ENCODE results near the gene NFAM1.

The NFAM1 gene

GRCh38 chr22:42418811-42419242 is 13.4 kb downstream of the NFAM1 start:
- TF ChIP-seq JUND (IDR thresholded peaks at IDR 0.05; ENCODE audit: low read depth) = no peak
- DNase-seq (ENCODE audit: low read depth in 1 of 2, low spot score in 1 of 2) = no peak
- in situ Hi-C loops (cut with HindIII; ENCODE audit: low pct_unique_long_range_greater_than_20kb, low sequenced_read_pairs) = no loop called here

- no peak for DNase-seq (ENCODE audit: low read depth in 1 of 2, low spot score in 1 of 2)
- TF ChIP-seq JUND (IDR thresholded peaks at IDR 0.05; ENCODE audit: low read depth) = no peak
- in situ Hi-C loops (cut with HindIII; ENCODE audit: low pct_unique_long_range_greater_than_20kb, low sequenced_read_pairs) = no loop called here
Measured at GRCh38 chr22:42417645-42418305, 14.4 kb downstream of the NFAM1 start.

DNA sequence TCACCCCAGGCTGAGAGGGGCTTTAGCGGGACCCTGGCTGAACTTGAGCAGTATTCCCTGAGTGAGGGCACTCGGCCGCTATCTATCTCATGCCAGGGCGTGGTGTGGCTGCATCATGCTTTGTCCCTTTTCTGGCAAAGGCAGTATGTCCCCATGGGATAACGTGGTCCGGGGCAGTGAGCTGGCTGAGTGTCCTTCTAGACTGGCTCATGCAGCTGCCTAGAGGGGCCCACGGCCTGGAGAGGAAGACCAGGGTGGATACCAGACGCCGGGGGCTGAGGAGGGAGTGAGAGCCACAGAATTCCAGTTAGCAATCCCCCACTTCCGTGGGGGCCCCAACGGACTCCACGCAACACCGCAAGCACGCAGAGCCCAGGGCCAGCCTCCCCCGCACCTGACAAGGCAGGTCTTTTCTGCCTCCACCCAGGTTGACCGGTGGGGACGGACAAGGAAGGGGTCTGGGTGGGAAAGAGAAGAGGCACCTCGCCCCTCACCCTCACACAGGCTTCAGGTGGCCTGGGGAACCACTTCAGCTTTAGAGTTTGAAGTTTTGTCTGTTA is 15.5 kb downstream of the NFAM1 start:
- in situ Hi-C loops (cut with HindIII; ENCODE audit: low pct_unique_long_range_greater_than_20kb, low sequenced_read_pairs) = no loop called here
- no peak for TF ChIP-seq JUND (IDR thresholded peaks at IDR 0.05; ENCODE audit: low read depth)
- DNase-seq (ENCODE audit: low read depth in 1 of 2, low spot score in 1 of 2) = no peak

DNA sequence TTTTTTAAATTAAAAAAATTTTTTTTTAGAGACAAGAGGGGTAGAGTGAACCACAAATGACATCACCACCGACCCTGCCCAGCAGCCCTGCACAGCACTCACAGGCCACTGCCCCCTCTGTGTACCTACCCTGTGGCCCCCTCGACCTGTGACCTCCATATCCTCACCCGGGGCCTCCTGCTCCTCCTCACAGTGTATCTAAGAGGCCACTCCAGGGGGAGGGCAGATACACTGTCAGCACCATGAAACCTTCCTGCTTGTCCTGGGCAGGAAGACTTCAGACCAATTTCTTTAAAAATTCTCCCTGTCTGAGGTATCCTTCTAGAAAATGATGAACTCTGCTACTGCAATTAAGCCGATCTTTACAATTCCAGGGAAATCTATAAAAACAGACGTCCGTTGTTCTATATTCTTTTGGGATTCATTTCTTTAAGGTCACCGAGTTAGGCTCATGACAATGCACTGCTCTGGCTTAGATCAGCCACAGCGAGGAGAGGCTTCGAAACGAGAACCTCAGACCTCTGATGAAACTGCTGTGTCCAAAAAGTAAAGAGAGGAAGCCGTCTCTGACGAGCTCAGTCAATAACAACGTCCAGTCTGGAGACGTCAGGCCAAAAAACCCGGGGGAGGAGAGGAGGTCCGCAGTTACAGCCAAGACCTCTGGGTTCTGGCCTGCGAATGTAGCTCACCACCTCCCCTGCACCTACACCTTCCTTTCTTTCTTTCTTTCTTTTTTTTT is 17.5 kb downstream of the NFAM1 start:
- in situ Hi-C loops (cut with HindIII; ENCODE audit: low pct_unique_long_range_greater_than_20kb, low sequenced_read_pairs) = no loop called here
- no peak for TF ChIP-seq JUND (IDR thresholded peaks at IDR 0.05; ENCODE audit: low read depth)
- DNase-seq (ENCODE audit: low read depth in 1 of 2, low spot score in 1 of 2) = no peak

DNA sequence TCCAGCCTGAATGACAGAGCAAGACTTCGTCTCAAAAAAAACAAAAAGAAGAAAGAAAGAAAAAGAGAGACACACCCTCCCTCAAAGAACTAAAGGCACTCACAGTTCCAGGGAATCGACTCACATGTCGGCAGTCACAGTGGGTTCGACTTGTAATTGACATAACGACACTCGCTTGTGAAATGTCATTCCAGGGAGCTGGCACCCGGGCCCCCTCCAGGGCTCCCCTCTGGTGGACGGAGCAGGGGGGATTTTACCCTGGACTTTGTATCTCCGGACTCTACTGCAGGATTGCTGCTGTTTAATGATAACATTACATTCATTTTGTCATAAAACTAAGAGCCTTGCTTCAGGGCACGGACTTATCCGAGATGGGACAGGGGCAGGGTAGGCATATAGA is 18.2 kb downstream of the NFAM1 start:
- in situ Hi-C loops (cut with HindIII; ENCODE audit: low pct_unique_long_range_greater_than_20kb, low sequenced_read_pairs) = no loop called here
- DNase-seq (ENCODE audit: low read depth in 1 of 2, low spot score in 1 of 2) = no peak
- TF ChIP-seq JUND (IDR thresholded peaks at IDR 0.05; ENCODE audit: low read depth) = no peak

DNA sequence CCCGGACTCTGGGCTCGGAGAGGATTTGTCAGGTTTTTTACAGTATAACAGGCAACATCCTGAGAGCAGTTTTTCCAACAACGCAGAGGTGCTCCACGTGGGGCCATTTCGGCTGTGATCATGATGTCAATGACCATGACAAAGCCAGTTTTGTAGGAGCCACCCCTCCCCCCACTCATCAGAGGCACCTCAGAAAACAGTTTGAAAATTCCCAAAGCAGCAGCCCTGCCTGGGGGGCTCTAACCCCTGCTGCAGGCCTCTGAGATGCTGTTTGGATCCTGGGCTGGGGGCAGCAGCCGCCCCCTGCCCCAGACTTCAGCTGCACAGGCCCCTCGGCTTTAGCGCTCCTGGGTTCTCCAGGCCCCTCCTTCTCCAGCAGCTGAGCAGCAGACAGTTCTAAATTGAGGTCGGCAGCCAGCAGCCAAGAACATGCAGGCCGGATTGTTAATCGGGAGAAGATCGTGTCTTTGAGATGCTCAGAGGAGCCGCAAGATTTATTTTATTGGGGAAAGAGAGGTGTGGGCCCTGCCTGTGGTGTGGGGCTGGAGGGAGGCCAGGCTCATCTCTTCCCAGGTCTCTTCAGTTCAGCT is 19.4 kb downstream of the NFAM1 start:
- TF ChIP-seq JUND (IDR thresholded peaks at IDR 0.05; ENCODE audit: low read depth) = no peak
- DNase-seq (ENCODE audit: low read depth in 1 of 2, low spot score in 1 of 2) = no peak
- in situ Hi-C loops (cut with HindIII; ENCODE audit: low pct_unique_long_range_greater_than_20kb, low sequenced_read_pairs) = no loop called here

- DNase-seq (ENCODE audit: low read depth in 1 of 2, low spot score in 1 of 2) = no peak
- TF ChIP-seq JUND (IDR thresholded peaks at IDR 0.05; ENCODE audit: low read depth) = no peak
- in situ Hi-C loops (cut with HindIII; ENCODE audit: low pct_unique_long_range_greater_than_20kb, low sequenced_read_pairs) = no loop called here
Measured at GRCh38 chr22:42410708-42411107, 21.5 kb downstream of the NFAM1 start.

- in situ Hi-C loops (cut with HindIII; ENCODE audit: low pct_unique_long_range_greater_than_20kb, low sequenced_read_pairs) = no loop called here
- no peak for DNase-seq (ENCODE audit: low read depth in 1 of 2, low spot score in 1 of 2)
- no peak for TF ChIP-seq JUND (IDR thresholded peaks at IDR 0.05; ENCODE audit: low read depth)
Measured at GRCh38 chr22:42408810-42409529, 23.2 kb downstream of the NFAM1 start.

- DNase-seq (ENCODE audit: low read depth in 1 of 2, low spot score in 1 of 2) = no peak
- in situ Hi-C loops (cut with HindIII; ENCODE audit: low pct_unique_long_range_greater_than_20kb, low sequenced_read_pairs) = no loop called here
- no peak for TF ChIP-seq JUND (IDR thresholded peaks at IDR 0.05; ENCODE audit: low read depth)
Measured at GRCh38 chr22:42408276-42408675, 23.9 kb downstream of the NFAM1 start.

DNA sequence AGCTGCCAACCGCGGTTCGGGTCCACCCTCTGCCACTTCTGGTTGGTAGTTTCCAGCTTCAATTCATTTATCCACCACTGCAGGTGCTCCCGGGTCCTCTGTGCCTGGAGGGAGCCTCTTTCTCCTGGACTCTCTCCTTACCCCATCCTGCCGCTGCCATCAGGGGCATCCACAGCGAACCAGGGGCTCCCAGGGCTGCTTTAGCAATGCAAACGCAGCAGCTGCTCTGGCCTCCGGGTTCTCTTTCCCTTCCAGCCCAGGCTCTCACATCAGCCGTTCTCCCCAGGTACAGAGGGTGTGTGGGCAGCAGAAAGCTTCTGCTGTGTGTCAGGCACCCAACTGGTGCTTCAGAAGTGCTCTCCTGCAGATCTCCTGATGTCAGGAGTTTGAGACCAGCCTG is 27.9 kb downstream of the NFAM1 start:
- in situ Hi-C loops (cut with HindIII; ENCODE audit: low pct_unique_long_range_greater_than_20kb, low sequenced_read_pairs) = no loop called here
- no peak for TF ChIP-seq JUND (IDR thresholded peaks at IDR 0.05; ENCODE audit: low read depth)
- DNase-seq (ENCODE audit: low read depth in 1 of 2, low spot score in 1 of 2) = no peak

DNA sequence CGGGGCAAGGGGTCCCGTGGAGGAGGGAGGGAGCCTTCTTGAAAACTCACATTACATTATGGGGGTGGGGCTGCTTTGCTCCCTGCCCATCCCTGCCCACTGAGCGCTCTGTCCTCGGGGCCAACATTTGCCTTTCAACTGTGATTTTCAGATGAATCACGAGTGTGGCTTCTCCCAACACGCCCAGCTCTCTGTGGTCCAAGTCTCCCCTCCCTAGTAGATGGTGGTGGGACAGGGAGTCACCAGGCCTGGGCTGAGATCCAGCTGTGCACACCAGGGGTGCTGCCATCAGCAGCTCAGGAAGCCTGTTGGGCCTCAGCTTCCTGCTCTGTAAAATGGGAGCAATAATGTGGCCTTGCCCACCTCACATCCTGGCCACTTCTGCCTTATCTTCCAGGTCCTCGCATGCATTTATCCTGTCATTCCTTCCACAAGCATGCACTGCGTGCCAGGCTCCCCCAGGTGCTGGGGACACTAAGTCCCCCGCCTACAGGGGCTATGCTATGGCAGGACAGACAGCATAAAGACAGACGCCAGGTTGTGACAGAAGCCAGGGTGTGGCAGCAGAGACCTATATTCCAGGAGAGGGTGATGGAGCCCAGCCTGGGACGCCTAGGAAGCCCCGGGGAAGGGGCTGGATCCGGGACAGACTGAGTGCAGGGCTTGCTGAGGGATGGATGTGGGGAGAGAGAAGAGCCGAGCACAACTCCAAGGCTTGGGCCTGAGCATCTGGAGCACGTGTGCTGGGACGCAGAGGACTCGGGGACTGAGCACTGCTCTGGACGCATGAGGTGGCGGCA is 30.5 kb downstream of the NFAM1 start:
- no peak for DNase-seq (ENCODE audit: low read depth in 1 of 2, low spot score in 1 of 2)
- TF ChIP-seq JUND (IDR thresholded peaks at IDR 0.05; ENCODE audit: low read depth) = no peak
- in situ Hi-C loops (cut with HindIII; ENCODE audit: low pct_unique_long_range_greater_than_20kb, low sequenced_read_pairs) = no loop called here
